Calu3 (cell line): ENCODE results near the gene MLC1. TPM values are rescaled to one million over a fixed set of nuclear protein-coding genes. Genes with fewer than 3 reads are reported as not detected.

Experiments
- BruUV-seq: library from RNA; stranded (reverse); fragments of 400-500 nt; replicated peaks from 2 replicates; lab custom pipeline; 2021; lab: Mats Ljungman, UMichigan
- CTCF ChIA-PET: fragments of 300-600 bp; sonication (Branson Sonifier 250); formaldehyde crosslinking; loops from one replicate; lab custom pipeline; 2022; ENCODE audit warnings: antibody characterized with exemption; lab: Charles Lee
- DNase-seq: peaks from one replicate; pipeline ENCODE4 v3.0.0; 2022
- H3K27ac Mint-ChIP-seq: one replicate; pipeline ENCODE4 v1.8.0; 2022; ENCODE audit warnings: mixed read lengths; ENCODE audit not compliant: unreplicated experiment
- H3K27me3 Mint-ChIP-seq: one replicate; pipeline ENCODE4 v1.8.0; 2022; ENCODE audit warnings: mixed read lengths; ENCODE audit not compliant: unreplicated experiment
- H3K36me3 Mint-ChIP-seq: one replicate; pipeline ENCODE4 v1.8.0; 2022; ENCODE audit warnings: mild to moderate bottlenecking, moderate library complexity, mixed read lengths; ENCODE audit not compliant: insufficient read depth, unreplicated experiment
- H3K4me1 Mint-ChIP-seq: one replicate; pipeline ENCODE4 v1.8.0; 2022; ENCODE audit warnings: mild to moderate bottlenecking, low read depth, mixed read lengths; ENCODE audit not compliant: unreplicated experiment
- H3K4me3 Mint-ChIP-seq: one replicate; pipeline ENCODE4 v1.8.0; 2022; ENCODE audit warnings: mild to moderate bottlenecking, low read depth, moderate library complexity, mixed read lengths; ENCODE audit not compliant: unreplicated experiment
- H3K9me3 Mint-ChIP-seq: one replicate; pipeline ENCODE4 v1.8.0; 2022; ENCODE audit warnings: low read depth, mixed read lengths; ENCODE audit not compliant: unreplicated experiment
- intact Hi-C: fragments of 100-400 bp; cut with micrococcal nuclease; formaldehyde crosslinking; loops from one replicate; pipeline ENCODE4 v1.10.0; 2022; ENCODE audit not compliant: unreplicated experiment
- total RNA-seq: library from RNA; stranded (reverse); gene quantifications from 2 replicates; pipeline ENCODE4 v1.2.3, GENCODE V29; 2022
- TF ChIP-seq, protein P1 (sequence below): fragments of 200-600 bp; IDR thresholded peaks from one replicate; pipeline ENCODE4 v1.8.0; 2022; ENCODE audit warnings: antibody characterized with exemption; ENCODE audit not compliant: unreplicated experiment

The MLC1 gene
- total RNA-seq, 1 experiment from 2014 or later = not detected

- H3K4me3 Mint-ChIP-seq = no peak overlapping the region
- no peaks in the 10 kb centered on the region for H3K9me3 Mint-ChIP-seq
- TF ChIP-seq, protein P1, sequence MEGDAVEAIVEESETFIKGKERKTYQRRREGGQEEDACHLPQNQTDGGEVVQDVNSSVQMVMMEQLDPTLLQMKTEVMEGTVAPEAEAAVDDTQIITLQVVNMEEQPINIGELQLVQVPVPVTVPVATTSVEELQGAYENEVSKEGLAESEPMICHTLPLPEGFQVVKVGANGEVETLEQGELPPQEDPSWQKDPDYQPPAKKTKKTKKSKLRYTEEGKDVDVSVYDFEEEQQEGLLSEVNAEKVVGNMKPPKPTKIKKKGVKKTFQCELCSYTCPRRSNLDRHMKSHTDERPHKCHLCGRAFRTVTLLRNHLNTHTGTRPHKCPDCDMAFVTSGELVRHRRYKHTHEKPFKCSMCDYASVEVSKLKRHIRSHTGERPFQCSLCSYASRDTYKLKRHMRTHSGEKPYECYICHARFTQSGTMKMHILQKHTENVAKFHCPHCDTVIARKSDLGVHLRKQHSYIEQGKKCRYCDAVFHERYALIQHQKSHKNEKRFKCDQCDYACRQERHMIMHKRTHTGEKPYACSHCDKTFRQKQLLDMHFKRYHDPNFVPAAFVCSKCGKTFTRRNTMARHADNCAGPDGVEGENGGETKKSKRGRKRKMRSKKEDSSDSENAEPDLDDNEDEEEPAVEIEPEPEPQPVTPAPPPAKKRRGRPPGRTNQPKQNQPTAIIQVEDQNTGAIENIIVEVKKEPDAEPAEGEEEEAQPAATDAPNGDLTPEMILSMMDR = no peak
- H3K27me3 Mint-ChIP-seq = peaks cover 24% of the 10 kb centered on the region
- no peak overlapping the region for H3K27ac Mint-ChIP-seq
- no TSS peak for BruUV-seq
- CTCF ChIA-PET = interaction anchor here (0.7 to 1.7 kb wide), 5 partner anchors 14 to 97 kb away, joined by 3 to 11 read pairs (median 5); no protein-coding TSS in a partner anchor
- peaks cover 18% of the 10 kb centered on the region for H3K36me3 Mint-ChIP-seq
- DNase-seq = peak; percentile 44
- H3K4me1 Mint-ChIP-seq = peaks cover 20% of the 10 kb centered on the region
- intact Hi-C loops = loop anchor here (5.0 to 10.0 kb wide), 2 partner anchors 36 to 53 kb away; no protein-coding TSS in a partner anchor
Observed at GRCh38 chr22:50027639-50028537, 57.3 kb downstream of the MLC1 start.

GRCh38 chr22:50025993-50026392 lies 59.2 kb downstream of the MLC1 start:
- CTCF ChIA-PET = no interaction called here
- DNase-seq = no peak
- H3K4me1 Mint-ChIP-seq = peaks cover 20% of the 10 kb centered on the region
- peaks cover 15% of the 10 kb centered on the region for H3K36me3 Mint-ChIP-seq
- no peak overlapping the region for H3K27ac Mint-ChIP-seq
- H3K27me3 Mint-ChIP-seq = peaks cover 11% of the 10 kb centered on the region
- H3K4me3 Mint-ChIP-seq = no peak overlapping the region
- TF ChIP-seq, protein P1 = no peak
- intact Hi-C loops = loop anchor here (5.0 to 10.0 kb wide), 2 partner anchors 34 to 51 kb away; no protein-coding TSS in a partner anchor
- no TSS peak for BruUV-seq
- no peaks in the 10 kb centered on the region for H3K9me3 Mint-ChIP-seq

- peaks cover 2% of the 10 kb centered on the region for H3K36me3 Mint-ChIP-seq
- H3K9me3 Mint-ChIP-seq = no peaks in the 10 kb centered on the region
- no peak overlapping the region for H3K4me3 Mint-ChIP-seq
- H3K27ac Mint-ChIP-seq = no peak overlapping the region
- DNase-seq = no peak
- intact Hi-C loops = loop anchor here (10.0 kb wide), 1 partner anchor 47 kb away; no protein-coding TSS in a partner anchor
- no TSS peak for BruUV-seq
- peaks cover 11% of the 10 kb centered on the region for H3K27me3 Mint-ChIP-seq
- H3K4me1 Mint-ChIP-seq = peaks cover 5% of the 10 kb centered on the region
- TF ChIP-seq, protein P1 = no peak
- CTCF ChIA-PET = no interaction called here
Observed at GRCh38 chr22:50022171-50022819, 62.9 kb downstream of the MLC1 start.

- BruUV-seq = no TSS peak
Observed at GRCh38 chr22:50020606-50021005, 64.6 kb downstream of the MLC1 start.

More at GRCh38 chr22:50020606-50021005, 64.6 kb downstream of the MLC1 start:
- intact Hi-C loops = loop anchor here (10.0 kb wide), 1 partner anchor 46 kb away; no protein-coding TSS in a partner anchor
- no peak for DNase-seq
- TF ChIP-seq, protein P1 = no peak
- CTCF ChIA-PET = no interaction called here
- Mint-ChIP-seq H3K27me3 (peaks cover 11% of the 10 kb centered on the region), H3K9me3 (no peaks in the 10 kb centered on the region), H3K27ac (no peak overlapping the region), H3K36me3 (peaks cover 10% of the 10 kb centered on the region), H3K4me1 (peaks cover 7% of the 10 kb centered on the region), H3K4me3 (no peak overlapping the region)
